H9 (cell line): ENCODE results near the gene EHMT2. TPM values are rescaled to one million over a fixed set of nuclear protein-coding genes. Genes with fewer than 3 reads are reported as not detected.

Experiments
- DNase-seq: peaks from one replicate; pipeline ENCODE4 v3.0.0-alpha.2; 2017
- H2AFZ ChIP-seq: one replicate; pipeline ENCODE4 v1.6.1; 2013; ENCODE audit warnings: mild to moderate bottlenecking, low read length, control low read depth, moderate library complexity
- H2AK5ac ChIP-seq: 2 replicates; pipeline ENCODE4 v1.6.1; 2013; ENCODE audit warnings: low read length, control low read depth, mixed read lengths; ENCODE audit not compliant: insufficient read length
- H2BK120ac ChIP-seq: one replicate; pipeline ENCODE4 v1.6.1; 2013; ENCODE audit warnings: low read depth, mild to moderate bottlenecking, low read length, control low read depth, inconsistent platforms; ENCODE audit not compliant: poor library complexity, severe bottlenecking
- H2BK12ac ChIP-seq: 2 replicates; pipeline ENCODE4 v1.6.1; 2013; ENCODE audit warnings: low read length, control low read depth, mixed read lengths, low read depth; ENCODE audit not compliant: insufficient read length
- H2BK15ac ChIP-seq: 2 replicates; pipeline ENCODE4 v1.6.1; 2013; ENCODE audit warnings: low read depth, low read length, control low read depth
- H2BK20ac ChIP-seq: one replicate; pipeline ENCODE4 v1.6.1; 2013; ENCODE audit warnings: low read depth, mild to moderate bottlenecking, low read length, control low read depth, inconsistent platforms; ENCODE audit not compliant: poor library complexity, severe bottlenecking
- H2BK5ac ChIP-seq: 2 replicates; pipeline ENCODE4 v1.6.1; 2013; ENCODE audit warnings: low read length, control low read depth, mixed read lengths; ENCODE audit not compliant: insufficient read length
- H3K14ac ChIP-seq: 2 replicates; pipeline ENCODE4 v1.6.1; 2013; ENCODE audit warnings: low read length, control low read depth; ENCODE audit not compliant: insufficient read depth
- H3K18ac ChIP-seq: 2 replicates; pipeline ENCODE4 v1.6.1; 2013; ENCODE audit warnings: low read depth, mild to moderate bottlenecking, mixed read lengths, low read length, control low read depth; ENCODE audit not compliant: insufficient read length
- H3K23ac ChIP-seq: 2 replicates; pipeline ENCODE4 v1.6.1; 2013; ENCODE audit warnings: low read length, control low read depth, mixed read lengths, low read depth; ENCODE audit not compliant: insufficient read length
- H3K23me2 ChIP-seq: 2 replicates; pipeline ENCODE4 v1.6.1; 2013; ENCODE audit warnings: low read depth, mild to moderate bottlenecking, mixed read lengths, low read length, control low read depth; ENCODE audit not compliant: insufficient read length, poor library complexity, severe bottlenecking
- H3K27ac ChIP-seq: 2 replicates; pipeline ENCODE4 v1.5.1; 2013; ENCODE audit warnings: low read length, control low read depth, mixed read lengths, low read depth; ENCODE audit not compliant: insufficient read length
- H3K27me3 ChIP-seq: 2 replicates; pipeline ENCODE4 v1.6.1; 2013; ENCODE audit warnings: low read length, control low read depth, inconsistent platforms; ENCODE audit not compliant: insufficient read depth
- H3K4ac ChIP-seq: 2 replicates; pipeline ENCODE4 v1.6.1; 2013; ENCODE audit warnings: low read depth, mild to moderate bottlenecking, control low read depth, inconsistent platforms, low read length, moderate library complexity
- H3K4me1 ChIP-seq: 2 replicates; pipeline ENCODE4 v1.6.1; 2013; ENCODE audit warnings: low read length, control low read depth, inconsistent platforms; ENCODE audit not compliant: insufficient read depth
- H3K4me2 ChIP-seq: 2 replicates; pipeline ENCODE4 v1.6.1; 2013; ENCODE audit warnings: low read length, control low read depth, mixed read lengths; ENCODE audit not compliant: insufficient read length, insufficient read depth
- H3K56ac ChIP-seq: 2 replicates; pipeline ENCODE4 v1.6.1; 2013; ENCODE audit warnings: low read depth, mild to moderate bottlenecking, mixed read lengths, low read length, control low read depth; ENCODE audit not compliant: insufficient read length
- H3K79me1 ChIP-seq: 2 replicates; pipeline ENCODE4 v1.6.1; 2013; ENCODE audit warnings: low read depth, mild to moderate bottlenecking, moderate library complexity, low read length, control low read depth, inconsistent platforms; ENCODE audit not compliant: insufficient read depth, poor library complexity, severe bottlenecking
- H3K79me2 ChIP-seq: 2 replicates; pipeline ENCODE4 v1.6.1; 2013; ENCODE audit warnings: low read length, control low read depth, inconsistent platforms; ENCODE audit not compliant: insufficient read depth
- H3K9ac ChIP-seq: 2 replicates; pipeline ENCODE4 v1.6.1; 2013; ENCODE audit warnings: low read length, control low read depth, mixed read lengths; ENCODE audit not compliant: insufficient read length; ENCODE audit errors: extremely low read depth
- H3K9me3 ChIP-seq: one replicate; pipeline ENCODE4 v1.6.1; 2013; ENCODE audit warnings: low read depth, low read length, inconsistent platforms; ENCODE audit not compliant: control insufficient read depth
- H3T11ph ChIP-seq: one replicate; pipeline ENCODE4 v1.6.1; 2013; ENCODE audit warnings: mild to moderate bottlenecking, low read length, control low read depth, inconsistent platforms
- H4K20me1 ChIP-seq: one replicate; pipeline ENCODE4 v1.6.1; 2013; ENCODE audit not compliant: control insufficient read depth, insufficient read length, insufficient read depth
- H4K5ac ChIP-seq: 2 replicates; pipeline ENCODE4 v1.6.1; 2013; ENCODE audit warnings: low read depth, mild to moderate bottlenecking, mixed read lengths, low read length, control low read depth; ENCODE audit not compliant: insufficient read length
- H4K8ac ChIP-seq: replicated peaks from 2 replicates; pipeline ENCODE4 v1.6.1; 2013; ENCODE audit warnings: low read length, control low read depth, mixed read lengths, low read depth; ENCODE audit not compliant: insufficient read length
- H4K91ac ChIP-seq: 2 replicates; pipeline ENCODE4 v1.6.1; 2013; ENCODE audit warnings: low read depth, mild to moderate bottlenecking, moderate library complexity, mixed read lengths, low read length, control low read depth; ENCODE audit not compliant: insufficient read length
- H3K27ac Mint-ChIP-seq, 3 experiments: 2 replicates in 2 of 3; 3 replicates in 1 of 3; pipeline ENCODE4 v1.8.0; 2020 to 2021; ENCODE audit warnings: mixed read lengths in 3 of 3, mild to moderate bottlenecking in 1 of 3, moderate library complexity in 1 of 3
- H3K27me3 Mint-ChIP-seq: 2 replicates; pipeline ENCODE4 v1.8.0; 2021; ENCODE audit warnings: low read depth, mild to moderate bottlenecking, moderate library complexity, mixed read lengths
- H3K36me3 Mint-ChIP-seq, 3 experiments: 2 replicates in 2 of 3; 3 replicates in 1 of 3; pipeline ENCODE4 v1.8.0; 2020 to 2021; ENCODE audit warnings: low read depth in 3 of 3, mixed read lengths in 3 of 3; ENCODE audit not compliant: insufficient read depth in 1 of 3
- H3K4me1 Mint-ChIP-seq, 2 experiments: 2 replicates each; pipeline ENCODE4 v1.8.0; 2020; ENCODE audit warnings: mixed read lengths in 2 of 2
- H3K4me3 Mint-ChIP-seq, 2 experiments: 2 replicates in 1 of 2; 3 replicates in 1 of 2; pipeline ENCODE4 v1.8.0; 2020 to 2021; ENCODE audit warnings: mild to moderate bottlenecking in 2 of 2, mixed read lengths in 2 of 2, moderate library complexity in 1 of 2
- H3K9me3 Mint-ChIP-seq, 2 experiments: 2 replicates in 1 of 2; 3 replicates in 1 of 2; pipeline ENCODE4 v1.8.0; 2020; ENCODE audit warnings: mild to moderate bottlenecking in 2 of 2, mixed read lengths in 2 of 2, moderate library complexity in 1 of 2
- WGBS: extraction: QIAGEN DNeasy Blood & Tissue Kit; methylation state at CpG from one replicate; pipeline ENCODE4 v1.1.7; 2013; ENCODE audit warnings: missing lambda C conversion rate, low lambda C conversion rate, mixed read lengths; ENCODE audit not compliant: insufficient read length; ENCODE audit errors: extremely low coverage; 5-methylcytosine and 5-hydroxymethylcytosine counted together
- total RNA-seq: library from RNA; stranded (reverse); gene quantifications from 2 replicates; pipeline ENCODE4 v1.2.1, GENCODE V29; 2021
- TF ChIP-seq, protein P1 (sequence below): fragments of 200-600 bp; sonication (generic); conservative IDR thresholded peaks from 3 replicates; pipeline ENCODE4 v1.8.0; 2021; ENCODE audit warnings: antibody characterized with exemption, mild to moderate bottlenecking

Gene EHMT2
- total RNA-seq, 1 experiment from 2014 or later: 124 TPM

DNA sequence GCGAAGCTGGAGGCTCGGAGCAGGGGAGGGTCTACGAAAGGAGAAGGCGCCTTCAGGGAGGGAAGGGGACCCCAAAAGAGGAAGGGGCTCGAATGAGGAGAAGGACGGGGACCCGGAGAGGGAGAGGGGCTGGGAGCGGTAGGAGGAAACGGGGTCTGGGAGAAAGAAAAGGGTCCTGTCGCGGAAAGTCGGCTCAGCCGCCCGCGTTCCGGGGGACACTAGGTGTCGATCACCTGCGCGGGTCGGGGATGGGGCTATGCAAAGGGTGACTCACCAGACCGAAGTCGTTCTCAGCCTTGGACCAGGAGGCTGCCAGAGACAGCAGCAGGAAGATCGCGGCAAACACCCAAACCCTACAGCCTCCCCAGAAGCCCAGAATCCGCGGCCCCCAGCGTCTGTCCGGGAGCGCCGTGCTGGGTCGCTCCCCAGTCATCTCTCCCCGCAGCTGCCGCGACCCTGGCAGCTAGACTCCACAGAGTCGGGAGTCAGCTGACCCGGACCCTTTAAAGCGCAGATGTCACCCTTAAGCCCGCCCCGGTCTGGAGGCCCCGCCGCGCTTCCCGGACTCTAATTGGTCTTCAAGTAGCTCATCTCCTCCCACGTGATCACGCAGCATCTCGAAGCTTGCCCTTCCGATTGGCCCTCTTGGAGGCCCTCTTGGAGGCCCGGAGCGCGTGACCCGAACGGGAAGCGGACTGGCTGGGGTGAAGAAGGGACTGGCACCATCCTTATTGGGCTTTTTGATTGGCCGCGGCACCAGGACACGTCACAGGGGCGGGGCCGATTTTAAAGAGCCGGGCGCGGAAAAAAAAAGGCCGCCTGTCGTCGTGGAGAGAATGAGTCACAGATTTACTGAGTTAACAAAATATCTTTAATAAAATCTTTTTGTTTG lies 34.9 kb downstream of the EHMT2 start, which contains the start of gene NEU1:
NEU1 (minus strand) TSS at position 478 of the 892 bp plus-strand sequence; CDS start at position 433, 45 bp downstream.
- Histone ChIP-seq H3K9ac (peak within 1 kb of the TSS; percentile 73), H4K20me1 (no peaks in the 10 kb centered on the region), H2BK20ac (no peak within 1 kb of the TSS), H3K9me3 (no peaks in the 10 kb centered on the region), H2BK120ac (no peak within 1 kb of the TSS), H3K4ac (no peak within 1 kb of the TSS), H2BK5ac (no peak within 1 kb of the TSS), H3T11ph (no peak within 1 kb of the TSS), H3K4me1 (no peaks in the 10 kb centered on the region), H3K27me3 (no peaks in the 10 kb centered on the region), H4K8ac (no peak within 1 kb of the TSS), H3K18ac (no peak within 1 kb of the TSS), H2AFZ (no peak within 1 kb of the TSS), H3K79me1 (no peaks in the 10 kb centered on the region), H3K14ac (peak within 1 kb of the TSS; percentile 42; the same call in 1 of the 2 replicates), H2AK5ac (no peak within 1 kb of the TSS), H4K91ac (no peak within 1 kb of the TSS), H3K23me2 (peaks cover 12% of the 10 kb centered on the region), H3K4me2 (peak within 1 kb of the TSS; percentile 94), H4K5ac (no peak within 1 kb of the TSS), H2BK15ac (no peak within 1 kb of the TSS), H3K27ac (peak within 1 kb of the TSS; percentile 54), H3K79me2 (no peaks in the 10 kb centered on the region), H3K56ac (no peak within 1 kb of the TSS), H2BK12ac (no peak within 1 kb of the TSS), H3K23ac (no peak within 1 kb of the TSS)
- peaks cover 2% of the 10 kb centered on the region for H3K27me3 Mint-ChIP-seq
- DNase-seq: peak; percentile 100
- TF ChIP-seq, protein P1, sequence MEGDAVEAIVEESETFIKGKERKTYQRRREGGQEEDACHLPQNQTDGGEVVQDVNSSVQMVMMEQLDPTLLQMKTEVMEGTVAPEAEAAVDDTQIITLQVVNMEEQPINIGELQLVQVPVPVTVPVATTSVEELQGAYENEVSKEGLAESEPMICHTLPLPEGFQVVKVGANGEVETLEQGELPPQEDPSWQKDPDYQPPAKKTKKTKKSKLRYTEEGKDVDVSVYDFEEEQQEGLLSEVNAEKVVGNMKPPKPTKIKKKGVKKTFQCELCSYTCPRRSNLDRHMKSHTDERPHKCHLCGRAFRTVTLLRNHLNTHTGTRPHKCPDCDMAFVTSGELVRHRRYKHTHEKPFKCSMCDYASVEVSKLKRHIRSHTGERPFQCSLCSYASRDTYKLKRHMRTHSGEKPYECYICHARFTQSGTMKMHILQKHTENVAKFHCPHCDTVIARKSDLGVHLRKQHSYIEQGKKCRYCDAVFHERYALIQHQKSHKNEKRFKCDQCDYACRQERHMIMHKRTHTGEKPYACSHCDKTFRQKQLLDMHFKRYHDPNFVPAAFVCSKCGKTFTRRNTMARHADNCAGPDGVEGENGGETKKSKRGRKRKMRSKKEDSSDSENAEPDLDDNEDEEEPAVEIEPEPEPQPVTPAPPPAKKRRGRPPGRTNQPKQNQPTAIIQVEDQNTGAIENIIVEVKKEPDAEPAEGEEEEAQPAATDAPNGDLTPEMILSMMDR: no peak
- peaks cover 13 to 20% of the 10 kb centered on the region in 2 experiments for H3K4me1 Mint-ChIP-seq
- H3K27ac Mint-ChIP-seq: peak within 1 kb of the TSS; percentile 91 to 97 (median 96)
- H3K9me3 Mint-ChIP-seq: no peaks in the 10 kb centered on the region; a peak in 1 of 5 replicates
- H3K36me3 Mint-ChIP-seq: peaks cover 6 to 22% (median 17%) of the 10 kb centered on the region in 3 experiments; a peak in 6 of 7 replicates
- no CpG with 5 or more reads among the region's 64 CpGs for whole genome bisulfite sequencing
- H3K4me3 Mint-ChIP-seq: peak within 1 kb of the TSS; percentile 84 to 98
